Esophagus (tissue), 2 donors: Measurements from ENCODE around the gene GLDN. TPM values are rescaled to one million over a fixed set of nuclear protein-coding genes. Genes with fewer than 3 reads are reported as not detected.
"Not testable (repeated sequence)": the region's sequence is repeated elsewhere in the genome, so short reads cannot be mapped to it uniquely, and the experiment has no call there.

ENCODE experiments used
- H3K27ac ChIP-seq, 2 donors: one replicate each; pipeline ENCODE4 v1.5.1; 2013; ENCODE audit warnings: low read depth in 2 of 2, mild to moderate bottlenecking in 2 of 2, inconsistent platforms in 1 of 2, low read length in 1 of 2, moderate library complexity in 1 of 2
- H3K27me3 ChIP-seq, 2 donors: one replicate each; pipeline ENCODE4 v1.6.1; 2013; ENCODE audit warnings: low read length in 2 of 2, control low read depth in 1 of 2, mild to moderate bottlenecking in 1 of 2; ENCODE audit not compliant: insufficient read depth in 2 of 2, control insufficient read depth in 1 of 2
- H3K36me3 ChIP-seq, 2 donors: one replicate each; pipeline ENCODE4 v1.6.1; 2013; ENCODE audit warnings: low read length in 1 of 2; ENCODE audit not compliant: control insufficient read depth in 2 of 2, insufficient read depth in 2 of 2
- H3K4me1 ChIP-seq, 2 donors: one replicate each; pipeline ENCODE4 v1.6.1; 2013; ENCODE audit warnings: low read length in 1 of 2; ENCODE audit not compliant: control insufficient read depth in 2 of 2, insufficient read depth in 2 of 2
- H3K4me3 ChIP-seq, 2 donors: one replicate each; pipeline ENCODE4 v1.5.1; 2013; ENCODE audit warnings: low read length in 2 of 2, mild to moderate bottlenecking in 2 of 2, low read depth in 1 of 2, moderate library complexity in 1 of 2
- H3K9me3 ChIP-seq, 2 donors: one replicate each; pipeline ENCODE4 v1.6.1; 2013; ENCODE audit warnings: mild to moderate bottlenecking in 2 of 2, low read depth in 1 of 2, low read length in 1 of 2, moderate library complexity in 1 of 2; ENCODE audit not compliant: control insufficient read depth in 2 of 2, insufficient read depth in 1 of 2
- WGBS, 2 donors: extraction: QIAGEN DNeasy Blood & Tissue Kit; methylation state at CpG; one replicate each; pipeline ENCODE4 v1.1.7; 2013; 5-methylcytosine and 5-hydroxymethylcytosine counted together
- polyA plus RNA-seq, 2 donors: library from polyadenylated mRNA; stranded (reverse); fragments of 200-250 nt; gene quantifications; one replicate each; pipeline ENCODE4 v1.2.3, GENCODE V29; 2013
- donor health status: healthy with polysubstance abuse.
- donor health status: Bipolar disorder and iron deficiency.

GLDN gene
- polyA plus RNA-seq, 2 donors, result 0.29 to 0.41 TPM

DNA sequence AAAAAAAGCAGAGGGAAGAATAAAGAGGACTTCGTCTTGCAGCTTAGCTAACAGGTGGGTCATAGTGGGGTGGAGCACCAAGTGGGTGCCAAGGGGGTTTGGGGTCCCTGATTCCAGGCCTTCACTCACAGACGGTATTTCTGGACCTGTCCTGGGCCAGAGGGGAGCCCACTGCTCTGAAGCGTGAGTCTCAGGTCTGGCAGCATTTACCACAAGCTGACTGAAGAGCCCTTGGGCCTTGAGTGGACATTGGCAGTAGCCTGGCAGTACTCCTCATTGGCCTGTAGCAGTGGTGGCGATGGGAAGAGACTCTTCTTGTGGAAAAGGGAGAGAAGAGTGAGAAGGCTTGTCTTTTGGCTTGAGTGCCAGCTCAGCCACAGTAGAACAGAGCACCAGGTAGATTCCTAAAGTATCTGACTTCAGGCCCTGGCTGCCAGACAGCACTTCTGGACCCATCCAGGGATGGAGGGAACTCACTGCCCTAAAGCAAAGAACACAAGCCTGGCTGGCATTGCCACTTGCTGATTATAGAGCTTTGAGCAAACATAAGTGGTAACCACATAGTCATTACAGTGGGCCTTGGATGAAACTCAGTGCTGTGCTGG, 72.9 kb downstream of the GLDN start:
- Histone ChIP-seq H3K36me3 (no peaks in the 10 kb centered on the region), H3K9me3 (no peaks in the 10 kb centered on the region), H3K27me3 (no peaks in the 10 kb centered on the region), H3K4me1 (no peaks in the 10 kb centered on the region), H3K27ac (no peak overlapping the region), H3K4me3 (no peak overlapping the region)
- 81 to 84% methylated on average over 4 of the region's 4 CpGs for WGBS, 2 donors

DNA sequence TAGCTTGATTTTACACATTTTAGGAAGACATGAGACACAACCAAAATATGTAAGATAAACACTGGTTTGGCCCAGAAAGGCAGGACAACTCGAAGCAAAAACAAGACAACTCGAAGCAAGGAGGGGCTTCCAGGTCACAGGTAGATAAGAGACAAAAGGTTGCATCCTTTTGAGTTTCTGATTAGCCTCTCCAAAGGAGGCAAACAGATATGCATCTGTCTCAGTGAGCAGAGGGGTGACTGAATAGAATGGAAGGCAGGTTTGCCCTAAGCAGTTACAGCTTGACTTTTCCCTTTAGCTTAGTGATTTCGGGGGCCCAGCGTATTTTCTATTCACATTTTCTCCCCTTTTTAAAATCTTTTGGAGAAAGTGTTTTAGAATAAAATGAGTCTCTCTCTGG, 74.7 kb downstream of the GLDN start:
- Histone ChIP-seq H3K27ac (no peak overlapping the region), H3K4me1 (no peaks in the 10 kb centered on the region), H3K9me3 (no peaks in the 10 kb centered on the region), H3K4me3 (no peak overlapping the region), H3K27me3 (no peaks in the 10 kb centered on the region), H3K36me3 (no peaks in the 10 kb centered on the region)
- 45% methylated on average over 4 of the region's 4 CpGs for WGBS, 2 donors

- 93 to 99% methylated on average over 6 to 7 of the region's 16 CpGs for WGBS, 2 donors
- H3K36me3 ChIP-seq, H3K4me3 ChIP-seq, H3K4me1 ChIP-seq, H3K27ac ChIP-seq, H3K9me3 ChIP-seq, H3K27me3 ChIP-seq: not testable (repeated sequence)
These were observed 81.6 kb downstream of the GLDN start for GRCh38 chr15:51423040-51423439.

DNA sequence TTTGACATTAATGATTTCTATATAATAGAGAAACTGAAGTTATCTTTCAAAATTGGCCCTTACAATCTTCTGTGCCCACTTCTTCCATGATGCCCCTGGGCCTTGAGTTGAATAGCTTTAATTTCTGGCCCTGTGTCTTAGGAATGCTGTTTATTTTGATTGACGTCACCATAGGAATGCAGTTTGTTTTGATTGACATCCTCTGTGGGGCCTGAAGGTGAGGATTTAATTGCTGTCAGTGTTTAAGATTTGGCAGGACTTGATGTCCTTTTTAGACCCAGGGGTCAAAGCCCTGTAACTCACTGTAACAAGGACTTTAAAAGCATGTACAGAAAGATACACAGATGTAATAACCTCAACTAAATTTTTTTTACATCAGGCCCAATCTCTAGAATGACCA, 83.3 kb downstream of the GLDN start:
- Histone ChIP-seq H3K27ac (no peak overlapping the region), H3K27me3 (no peaks in the 10 kb centered on the region), H3K36me3 (no peaks in the 10 kb centered on the region), H3K4me1 (no peaks in the 10 kb centered on the region), H3K4me3 (no peak overlapping the region), H3K9me3 (no peaks in the 10 kb centered on the region)
- WGBS, 2 donors, result 69 to 71% methylated on average over 1 of the region's 1 CpG

GRCh38 chr15:51425517-51426040, 84.1 kb downstream of the GLDN start:
- 18% methylated on average over 1 of the region's 1 CpG for WGBS, 2 donors
- H3K27ac ChIP-seq, result no peak overlapping the region
- no peaks in the 10 kb centered on the region for H3K27me3 ChIP-seq
- no peaks in the 10 kb centered on the region for H3K9me3 ChIP-seq
- no peaks in the 10 kb centered on the region for H3K4me1 ChIP-seq
- H3K4me3 ChIP-seq, result no peak overlapping the region
- H3K36me3 ChIP-seq, result no peaks in the 10 kb centered on the region

GRCh38 chr15:51438526-51438925, 97.1 kb downstream of the GLDN start:
- H3K4me3 ChIP-seq, result no peak overlapping the region
- WGBS, 2 donors, result 83% methylated on average over 2 of the region's 2 CpGs
- H3K4me1 ChIP-seq, result no peaks in the 10 kb centered on the region
- H3K27me3 ChIP-seq, result no peaks in the 10 kb centered on the region
- no peak overlapping the region for H3K27ac ChIP-seq
- H3K9me3 ChIP-seq, result no peaks in the 10 kb centered on the region
- no peaks in the 10 kb centered on the region for H3K36me3 ChIP-seq

- Histone ChIP-seq H3K9me3 (no peaks in the 10 kb centered on the region), H3K4me3 (no peak overlapping the region), H3K4me1 (no peaks in the 10 kb centered on the region), H3K27ac (no peak overlapping the region), H3K36me3 (no peaks in the 10 kb centered on the region), H3K27me3 (no peaks in the 10 kb centered on the region)
- WGBS, 2 donors, result 94 to 97% methylated on average over 4 of the region's 4 CpGs
These were observed 101.9 kb downstream of the GLDN start for GRCh38 chr15:51443282-51443914.

DNA sequence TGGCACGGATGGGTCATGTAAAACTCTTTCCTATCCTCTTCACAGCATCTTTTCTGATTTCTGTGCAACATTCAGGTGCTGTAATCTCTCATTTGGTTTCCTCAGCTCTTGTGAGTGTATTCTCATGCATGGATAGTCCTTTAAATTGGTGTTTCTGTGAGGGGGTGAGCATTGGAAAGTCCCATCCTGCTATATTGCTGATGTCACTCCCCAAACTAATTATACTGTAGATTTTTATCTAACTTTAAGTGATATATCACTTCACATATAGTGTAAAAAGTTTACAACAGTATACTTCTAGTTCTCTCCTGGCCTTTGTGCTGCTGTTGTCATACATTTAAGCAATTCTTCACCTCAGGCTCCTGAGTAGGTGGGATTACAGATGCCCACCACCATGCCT, 102.7 kb downstream of the GLDN start:
- H3K4me1 ChIP-seq, result no peaks in the 10 kb centered on the region
- H3K4me3 ChIP-seq, result no peak overlapping the region
- H3K9me3 ChIP-seq, result no peaks in the 10 kb centered on the region
- WGBS, 2 donors, result 91 to 93% methylated on average over 1 of the region's 1 CpG
- no peak overlapping the region for H3K27ac ChIP-seq
- H3K36me3 ChIP-seq, result no peaks in the 10 kb centered on the region
- H3K27me3 ChIP-seq, result no peaks in the 10 kb centered on the region

DNA sequence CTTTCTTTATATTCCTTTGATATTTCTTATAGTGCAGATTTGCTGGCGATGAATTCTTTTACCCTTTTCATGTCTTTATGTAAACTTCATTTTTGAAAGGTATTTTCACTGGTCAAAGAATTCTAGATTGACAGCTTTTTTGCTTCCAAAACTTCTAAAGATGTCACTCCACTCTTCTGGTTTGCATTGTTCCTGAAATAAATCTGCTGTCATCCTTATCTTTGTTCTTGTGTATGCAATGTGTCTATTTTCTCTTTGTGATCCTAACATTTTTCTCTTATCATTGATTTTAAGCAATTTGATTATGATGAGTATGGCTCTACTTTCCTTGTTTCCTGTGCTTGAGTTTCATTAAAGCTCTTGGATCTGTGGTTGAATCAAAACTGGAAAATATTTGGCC, 103.4 kb downstream of the GLDN start:
- Histone ChIP-seq H3K27ac (no peak overlapping the region), H3K36me3 (no peaks in the 10 kb centered on the region), H3K4me3 (no peak overlapping the region), H3K9me3 (no peaks in the 10 kb centered on the region), H3K27me3 (no peaks in the 10 kb centered on the region), H3K4me1 (no peaks in the 10 kb centered on the region)
- 100% methylated on average over 1 of the region's 1 CpG for WGBS, 2 donors
